ENCODE measurements around the gene EPN3. TPM values are rescaled to one million over a fixed set of nuclear protein-coding genes. Genes with fewer than 3 reads are reported as not detected.

Gene EPN3
- total and polyA plus RNA-seq, 2 donors (not counting 1 experiment from before 2014, with no cell fraction given): not detected

GRCh38 chr17:50588391-50589049 is 56.0 kb downstream of the EPN3 start:
- no peak for DNase-seq

More at GRCh38 chr17:50588391-50589049, 56.0 kb downstream of the EPN3 start:
- no peak overlapping the region for H3K4me2 ChIP-seq (replicated peaks; ENCODE audit: low read depth, low read length, poor library complexity, severe bottlenecking)
- ChIA-PET POLR2A (no interaction called here), CTCF (interaction anchor here (0.7 kb wide), 1 partner anchor 1976 kb away, joined by 3 read pairs; no protein-coding TSS in a partner anchor)
- no peaks in the 10 kb centered on the region for H3K36me3 ChIP-seq (replicated peaks in 1 of 2; ENCODE audit: control extremely low read depth in 1 of 2, control insufficient read depth in 1 of 2, extremely low read depth in 1 of 2, insufficient read depth in 2 of 2, low read length in 1 of 2)
- no peak overlapping the region for H3K4me3 ChIP-seq (ENCODE audit: control extremely low read depth in 1 of 5, extremely low read depth in 1 of 5, insufficient read depth in 1 of 5, low read depth in 2 of 5, low read length in 4 of 5)
- WGBS (ENCODE audit: insufficient coverage): 93% methylated on average over 15 of the region's 18 CpGs
- no peak overlapping the region for H2AFZ ChIP-seq (ENCODE audit: insufficient read depth, low read depth, low read length, poor library complexity, severe bottlenecking)
- H3K27me3 ChIP-seq (replicated peaks in 1 of 4; ENCODE audit: control extremely low read depth in 1 of 4, control insufficient read depth in 3 of 4, insufficient read depth in 4 of 4, low read length in 3 of 4): no peaks in the 10 kb centered on the region
- Mint-ChIP-seq H3K27me3 (peaks cover 18% of the 10 kb centered on the region), H3K4me3 (no peak overlapping the region), H3K27ac (no peak overlapping the region), H3K4me1 (no peaks in the 10 kb centered on the region), H3K9me3 (ENCODE audit: insufficient read depth) (no peaks in the 10 kb centered on the region)
- no peak for ATAC-seq (ENCODE audit: low read depth)
- H3K9me3 ChIP-seq (ENCODE audit: control extremely low read depth in 1 of 3, control insufficient read depth in 2 of 3, insufficient read depth in 1 of 3, low read length in 2 of 3): peaks cover 0 to 3% (median 0%) of the 10 kb centered on the region in 3 donors
- no peak for TF ChIP-seq CTCF (IDR thresholded peaks at IDR 0.05)
- TF ChIP-seq EZH2 (IDR thresholded peaks at IDR 0.05; ENCODE audit: borderline replicate concordance, insufficient read depth, low read depth, low read length, poor library complexity, severe bottlenecking): no peak
- intact Hi-C loops (cut with micrococcal nuclease): no loop called here
- H3K4me1 ChIP-seq (ENCODE audit: control insufficient read depth in 2 of 2, insufficient read depth in 2 of 2, low read length in 2 of 2): no peaks in the 10 kb centered on the region
- H3K9ac ChIP-seq (ENCODE audit: low read length): no peak overlapping the region
- H4K20me1 ChIP-seq (ENCODE audit: control insufficient read depth, insufficient read depth, low read length, poor library complexity, severe bottlenecking): no peaks in the 10 kb centered on the region
- H3K79me2 ChIP-seq (ENCODE audit: control insufficient read depth, insufficient read depth, low read length): no peaks in the 10 kb centered on the region
- H3K27ac ChIP-seq (ENCODE audit: low read length in 2 of 2): no peak overlapping the region

Data from B cell (primary cell).